Right lobe of liver (tissue), 4 donors: ENCODE results near the gene NBAS.

Experiments
- CTCF ChIP-seq, 4 donors: fragments of 200-600 bp in 3 of 4; fragments of 450-650 bp in 1 of 4; IDR thresholded peaks; one replicate each; pipeline versions ENCODE4 v1.5.1 to v1.8.0; 2016 to 2022; ENCODE audit warnings: antibody characterized with exemption in 4 of 4, mild to moderate bottlenecking in 2 of 4
- POLR2A ChIP-seq: fragments of 450-650 bp; IDR thresholded peaks from one replicate; pipeline ENCODE4 v1.6.1; 2017; ENCODE audit warnings: antibody characterized with exemption, mild to moderate bottlenecking
- donor health status: DM: no; HTN: no; CAD: no.
- donor health status: DM: no; HTN: no; CAD: no.
- donor health status: DM: no; HTN: yes; CAD: no.

GRCh38 chr2:15457868-15458267 is 103.3 kb downstream of the NBAS start:
- TF ChIP-seq CTCF (IDR thresholded peaks at IDR 0.05) (no peak), POLR2A (no peak)
